Stimulated activated CD4-positive, alpha-beta T cell treated with anti-CD3 and anti-CD28 coated beads, Interleukin-15, amount 100 ng/mL, for 24 hours (primary cell): Measurements from ENCODE around the gene RHOV.

Source experiments
- DNase-seq: peaks from one replicate; pipeline ENCODE4 v3.0.0-alpha.2; 2020

RHOV gene

GRCh38 chr15:40843885-40844695 lies 29.9 kb downstream of the RHOV start, which contains the start of gene SPINT1:
SPINT1 (plus strand) TSS chr15:40844048; CDS start chr15:40844555, 507 bp downstream.
- peak; percentile 90 for DNase-seq

- no peak for DNase-seq
Observed at GRCh38 chr15:40843261-40843884, 30.7 kb downstream of the RHOV start.

- no peak for DNase-seq
Observed at GRCh38 chr15:40841741-40842140, 32.3 kb downstream of the RHOV start.

GRCh38 chr15:40838756-40839155 lies 35.3 kb downstream of the RHOV start:
- DNase-seq: no peak

GRCh38 chr15:40836020-40836419 lies 38.0 kb downstream of the RHOV start:
- no peak for DNase-seq

- DNase-seq: no peak
Observed at GRCh38 chr15:40832903-40833302, 41.1 kb downstream of the RHOV start.

GRCh38 chr15:40831861-40832260 lies 42.2 kb downstream of the RHOV start:
- DNase-seq: no peak

- DNase-seq: no peak
Observed at GRCh38 chr15:40830884-40831283, 43.1 kb downstream of the RHOV start.

GRCh38 chr15:40829115-40829514 lies 44.9 kb downstream of the RHOV start:
- DNase-seq: no peak

- no peak for DNase-seq
Observed at GRCh38 chr15:40828447-40829036, 45.5 kb downstream of the RHOV start, which contains the start of gene PPP1R14D. PPP1R14D (minus strand) TSS chr15:40828708; CDS start chr15:40828641, 67 bp downstream.

- DNase-seq: no peak
Observed at GRCh38 chr15:40826423-40827075, 47.5 kb downstream of the RHOV start.

- DNase-seq: no peak
Observed at GRCh38 chr15:40825661-40826422, 48.2 kb downstream of the RHOV start.

GRCh38 chr15:40823572-40824343 lies 50.3 kb downstream of the RHOV start:
- DNase-seq: no peak
